Heart left ventricle (tissue), 16 donors: Measurements from ENCODE around the gene STRBP. TPM values are rescaled to one million over a fixed set of nuclear protein-coding genes. Genes with fewer than 3 reads are reported as not detected.

Source experiments
- ATAC-seq, 4 donors: fragments of 200-7000 bp; cut with Tn5 transposase; one replicate each; pipeline ENCODE4 v1.9.1; 2020 to 2022; ENCODE audit warnings: moderate library complexity in 4 of 4, mild to moderate bottlenecking in 3 of 4, moderate number of reproducible peaks in 1 of 4
- DNase-seq, 5 donors: peaks; one replicate each; pipeline ENCODE4 v3.0.0-alpha.2; 2020
- H3K27ac ChIP-seq, 12 donors: fragments of 200-600 bp; sonication (generic) in 4 of 12; one replicate each; pipeline versions ENCODE4 v1.5.0 to v1.8.0; 2016 to 2022; ENCODE audit warnings: mild to moderate bottlenecking in 2 of 12
- H3K27me3 ChIP-seq, 9 donors: fragments of 200-600 bp; sonication (generic) in 2 of 9; one replicate each; pipeline versions ENCODE4 v1.5.1 to v1.8.0; 2016 to 2022; ENCODE audit warnings: mild to moderate bottlenecking in 3 of 9
- H3K36me3 ChIP-seq, 9 donors: fragments of 200-600 bp; sonication (generic) in 2 of 9; one replicate each; pipeline versions ENCODE4 v1.5.0 to v1.8.0; 2018 to 2022; ENCODE audit warnings: mild to moderate bottlenecking in 2 of 9
- H3K4me1 ChIP-seq, 12 donors: fragments of 200-600 bp; sonication (generic) in 4 of 12; one replicate each; pipeline versions ENCODE4 v1.5.0 to v1.8.0; 2016 to 2022; ENCODE audit warnings: mild to moderate bottlenecking in 3 of 12
- H3K4me3 ChIP-seq, 12 donors: fragments of 200-600 bp; sonication (generic) in 4 of 12; one replicate each; pipeline versions ENCODE4 v1.5.0 to v1.8.0; 2017 to 2022; ENCODE audit warnings: mild to moderate bottlenecking in 9 of 12, moderate library complexity in 4 of 12
- H3K9me3 ChIP-seq, 12 donors: fragments of 200-600 bp; sonication (generic) in 4 of 12; one replicate each; pipeline versions ENCODE4 v1.5.0 to v1.8.0; 2016 to 2022; ENCODE audit warnings: mild to moderate bottlenecking in 1 of 12
- CTCF ChIP-seq, 12 donors: fragments of 200-600 bp; sonication (generic) in 4 of 12; IDR thresholded peaks; one replicate each; pipeline versions ENCODE4 v1.5.0 to v1.8.0; 2018 to 2022; ENCODE audit warnings: antibody characterized with exemption in 12 of 12, mild to moderate bottlenecking in 5 of 12
- POLR2A ChIP-seq, 2 donors: fragments of 450-650 bp; IDR thresholded peaks; one replicate each; pipeline ENCODE4 v1.6.1; 2017; ENCODE audit warnings: antibody characterized with exemption in 2 of 2, mild to moderate bottlenecking in 2 of 2, moderate library complexity in 2 of 2
- WGBS, 4 donors: extraction: QIAGEN DNeasy Blood & Tissue Kit in 2 of 4; methylation state at CpG; one replicate each; pipeline versions ENCODE4 v1.1.5 to v1.1.7; 2013 to 2018; 5-methylcytosine and 5-hydroxymethylcytosine counted together
- intact Hi-C, 10 donors: fragments of 100-400 bp; cut with DNase I; formaldehyde crosslinking; loops; one replicate each; pipeline versions ENCODE4 v1.11.1 to v1.14.2; 2022
- polyA plus RNA-seq, 2 donors: library from polyadenylated mRNA; stranded (reverse); fragments of 200-250 nt; gene quantifications; one replicate each; pipeline ENCODE4 v1.2.3, GENCODE V29; 2013
- total RNA-seq, 9 donors: library from RNA; depleted of rRNA in 2 of 9; stranded (reverse); fragments of >200 nt in 2 of 9; fragmentation: NEBNext Ultra II Directional in 3 of 9; extraction: Animal tissue kit (Norgen Biotek cat#: 25700) in 3 of 9; gene quantifications; one replicate each; pipeline versions ENCODE4 v1.1.0 to v1.2.4, GENCODE V29; 2016 to 2023
- donor health status: ischemic (EF 13 %, LVEDD 7.1; RV severe dilation, severe dysfunction).
- donor health status: healthy with polysubstance abuse.
- donor health status: DM: no; HTN: yes; CAD: no.
- donor health status: DM: no; HTN: no; CAD: no.
- donor health status: ischemic (EF 25% LVEDD 6.9; RV normal size, moderate dysfunction).
- donor health status: ischemic (EF 25% LVEDD 5.7; RV mildly dilated, moderate dysfunction).
- donor health status: healthy.
- donor health status: DM: yes; HTN: yes; CAD: no.
- donor health status: ischemic (EF 35%, LVEDD 5.7; RV mildly dilated, moderate dysfunction).
- donor health status: nonischemic (EF 11% LVEDD 7.7; RV severe dilation, severe dysfunction).
- donor health status: DM: yes; HTN: yes; CAD: no.
- donor health status: PGD.
- donor health status: ischemic (EF 29% LVEDD 5.4; RV normal size, mild dysfunction).
- donor health status: nonischemic (EF 23%, LVEDD 6.1; RV moderate dilation, normal function).

The STRBP gene
- total and polyA plus RNA-seq, 11 donors = 5.9 to 24.4 (median 18.7) TPM

DNA sequence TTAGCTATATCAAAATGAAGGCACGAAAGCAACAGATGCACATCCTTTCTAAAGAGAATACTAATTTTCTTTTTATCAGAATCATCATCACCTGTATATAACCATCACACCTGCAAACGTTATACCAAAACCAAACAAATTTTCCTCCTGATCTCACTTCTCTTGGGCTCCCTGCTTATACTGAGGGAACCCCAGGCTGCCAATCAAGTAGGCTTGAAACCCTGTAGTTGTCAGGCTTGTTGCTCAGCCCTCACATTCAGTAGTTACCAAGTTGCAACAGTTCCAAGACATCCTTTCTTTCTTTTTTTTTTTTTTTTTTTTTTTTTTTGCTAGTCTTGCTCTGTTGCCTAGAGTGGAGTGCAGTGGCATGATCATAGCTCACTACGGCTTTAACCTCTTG, 12.7 kb downstream of the STRBP start:
- no peak for TF ChIP-seq POLR2A (IDR thresholded peaks at IDR 0.05)
- TF ChIP-seq CTCF (IDR thresholded peaks at IDR 0.05) = no peak

GRCh38 chr9:123253204-123253603, 15.2 kb downstream of the STRBP start:
- H3K27me3 ChIP-seq = no peaks in the 10 kb centered on the region
- H3K9me3 ChIP-seq = peaks cover 0 to 11% (median 0%) of the 10 kb centered on the region in 12 donors
- WGBS, 4 donors = 77 to 80% (median 78%) methylated on average over 1 of the region's 1 CpG
- TF ChIP-seq CTCF (IDR thresholded peaks at IDR 0.05) (no peak), POLR2A (IDR thresholded peaks at IDR 0.05) (no peak)
- intact Hi-C loops = no loop called here
- DNase-seq = no peak
- H3K36me3 ChIP-seq = no peaks in the 10 kb centered on the region
- H3K4me1 ChIP-seq = peaks cover 0 to 11% (median 0%) of the 10 kb centered on the region in 12 donors
- no peak overlapping the region for H3K4me3 ChIP-seq
- no peak for ATAC-seq
- no peak overlapping the region for H3K27ac ChIP-seq

More for the DNA sequence above, 12.7 kb downstream of the STRBP start:
- Histone ChIP-seq H3K9me3 (peaks cover 0 to 11% (median 0%) of the 10 kb centered on the region in 12 donors), H3K36me3 (no peaks in the 10 kb centered on the region), H3K27me3 (no peaks in the 10 kb centered on the region), H3K4me3 (no peak overlapping the region), H3K27ac (no peak overlapping the region), H3K4me1 (peaks cover 0 to 11% (median 0%) of the 10 kb centered on the region in 12 donors)
- ATAC-seq (no peak), DNase-seq (no peak)
- 87 to 98% (median 93%) methylated on average over 3 of the region's 3 CpGs for WGBS, 4 donors
- intact Hi-C loops = no loop called here

DNA sequence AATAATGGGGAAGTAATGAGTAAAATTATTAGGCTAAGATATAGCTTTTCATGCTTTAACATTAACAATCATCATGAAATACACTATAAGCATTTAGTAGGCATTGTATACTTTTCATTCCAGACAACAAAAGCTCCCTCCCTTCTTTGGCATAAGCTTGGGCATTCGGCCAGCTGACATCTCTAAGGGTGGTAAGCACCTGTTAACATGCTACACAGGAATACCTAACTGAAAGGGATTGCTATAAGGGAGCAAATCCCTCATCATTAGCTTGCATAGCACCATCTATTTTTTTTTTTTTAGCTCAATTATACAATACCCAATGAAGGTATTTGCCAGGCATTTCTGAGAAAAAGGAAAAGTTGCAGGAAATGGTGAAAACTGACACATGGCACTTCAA, 16.6 kb downstream of the STRBP start:
- Histone ChIP-seq H3K36me3 (no peaks in the 10 kb centered on the region), H3K9me3 (peaks cover 0 to 11% (median 0%) of the 10 kb centered on the region in 12 donors), H3K4me1 (peaks cover 0 to 11% (median 0%) of the 10 kb centered on the region in 12 donors), H3K4me3 (no peak overlapping the region), H3K27me3 (no peaks in the 10 kb centered on the region), H3K27ac (no peak overlapping the region)
- ATAC-seq (no peak), DNase-seq (no peak)
- intact Hi-C loops = no loop called here
- no peak for TF ChIP-seq POLR2A (IDR thresholded peaks at IDR 0.05)
- TF ChIP-seq CTCF (IDR thresholded peaks at IDR 0.05) = no peak
- WGBS, 4 donors = 36 to 48% (median 41%) methylated on average over 1 of the region's 1 CpG

DNA sequence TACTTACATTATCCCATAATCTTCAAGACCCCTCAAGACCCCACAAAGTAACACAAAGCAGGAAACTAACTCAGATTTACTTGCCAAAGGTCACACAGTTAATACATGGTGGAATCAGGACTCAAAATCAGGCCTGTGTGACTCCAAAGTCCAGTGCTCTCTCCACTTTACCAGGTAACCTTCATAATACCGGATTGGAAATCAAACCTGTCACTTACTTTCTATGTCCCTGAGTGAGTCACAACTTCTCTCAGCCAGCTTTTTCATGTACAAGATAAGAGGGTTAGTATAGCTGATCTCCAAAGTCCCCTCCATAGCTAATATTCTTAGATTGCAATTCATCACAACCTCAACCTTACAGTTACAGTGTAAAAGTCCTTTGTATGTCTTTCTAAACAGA, 17.1 kb downstream of the STRBP start:
- TF ChIP-seq CTCF (IDR thresholded peaks at IDR 0.05) (no peak), POLR2A (IDR thresholded peaks at IDR 0.05) (no peak)
- Histone ChIP-seq H3K9me3 (peaks cover 0 to 11% (median 0%) of the 10 kb centered on the region in 12 donors), H3K4me1 (peaks cover 0 to 11% (median 0%) of the 10 kb centered on the region in 12 donors), H3K27me3 (no peaks in the 10 kb centered on the region), H3K27ac (no peak overlapping the region), H3K4me3 (no peak overlapping the region), H3K36me3 (no peaks in the 10 kb centered on the region)
- DNase-seq (no peak), ATAC-seq (peak in 2 of 4 donors; percentile 57 to 63)
- 53 to 55% (median 54%) methylated on average over 1 of the region's 1 CpG for WGBS, 4 donors
- intact Hi-C loops = no loop called here
